ENCODE results near the gene TP53I13.

The TP53I13 gene

GRCh38 chr17:29570521-29570920 lies 2.0 kb downstream of the TP53I13 start (continued):
- TF ChIP-seq ZNF549 (tag by site-specific recombination; IDR thresholded peaks at IDR 0.05): no peak
- TF ChIP-seq IKZF3 (tag by site-specific recombination; IDR thresholded peaks at IDR 0.05): no peak
- TF ChIP-seq PRDM1 (tag by site-specific recombination; IDR thresholded peaks at IDR 0.05): no peak
- TF ChIP-seq ZNF514 (tag by site-specific recombination; IDR thresholded peaks at IDR 0.05): no peak
- TF ChIP-seq PBX3 (CRISPR knock-in tag; IDR thresholded peaks at IDR 0.05): no peak
- no peak for TF ChIP-seq ZNF792 (tag by site-specific recombination; IDR thresholded peaks at IDR 0.05)
- TF ChIP-seq ZNF146 (tag by site-specific recombination; IDR thresholded peaks at IDR 0.05): no peak
- TF ChIP-seq ZNF155 (tag by site-specific recombination; IDR thresholded peaks at IDR 0.05): no peak
- TF ChIP-seq ZNF658 (tag by site-specific recombination; IDR thresholded peaks at IDR 0.05): no peak

- CTCF ChIA-PET: interaction anchor here (0.6 to 4.9 kb wide), 5 partner anchors 9 to 201 kb away, joined by 3 to 31 read pairs (median 4); partner anchors contain the start of gene ANKRD13B
- Histone ChIP-seq H3K27ac (ENCODE audit: extremely low read depth, low read depth, low read length) (no peak overlapping the region), H3K4me1 (ENCODE audit: control insufficient read depth, insufficient read depth, low read length) (peaks cover 6% of the 10 kb centered on the region), H3K4me3 (ENCODE audit: low read depth, low read length) (no peak overlapping the region), H3K9me3 (ENCODE audit: control insufficient read depth, insufficient read depth, low read depth, low read length) (no peaks in the 10 kb centered on the region), H3K36me3 (ENCODE audit: control insufficient read depth in 2 of 2, insufficient read depth in 1 of 2, low read length in 2 of 2) (peaks cover 3 to 57% of the 10 kb centered on the region in 2 experiments; a peak in 2 of 3 replicates)
- POLR2A ChIA-PET: no interaction called here
- TF ChIP-seq MEIS1 (CRISPR knock-in tag; IDR thresholded peaks at IDR 0.05; ENCODE audit: borderline replicate concordance) (no peak), ZNF785 (tag by site-specific recombination; IDR thresholded peaks at IDR 0.05) (no peak), ATF2 (tag by site-specific recombination; IDR thresholded peaks at IDR 0.05; ENCODE audit: low read depth) (no peak), ZNF24 (tag by site-specific recombination; IDR thresholded peaks at IDR 0.05) (no peak), ZNF843 (tag by site-specific recombination; IDR thresholded peaks at IDR 0.05) (no peak), ZNF311 (tag by site-specific recombination; IDR thresholded peaks at IDR 0.05; ENCODE audit: borderline replicate concordance) (no peak)
These were observed 3.0 kb downstream of the TP53I13 start for GRCh38 chr17:29571486-29571882.

GRCh38 chr17:29571883-29572681 lies 3.6 kb downstream of the TP53I13 start:
- ChIA-PET CTCF (interaction anchor here (0.6 to 4.9 kb wide), 5 partner anchors 16 to 202 kb away, joined by 3 to 31 read pairs (median 4); partner anchors contain the start of gene ANKRD13B), POLR2A (no interaction called here)
- no peaks in the 10 kb centered on the region for H3K9me3 ChIP-seq (ENCODE audit: control insufficient read depth, insufficient read depth, low read depth, low read length)
- H3K36me3 ChIP-seq (ENCODE audit: control insufficient read depth in 2 of 2, insufficient read depth in 1 of 2, low read length in 2 of 2): peaks cover 3 to 63% of the 10 kb centered on the region in 2 experiments; a peak in 2 of 3 replicates
- no peak overlapping the region for H3K4me3 ChIP-seq (ENCODE audit: low read depth, low read length)
- H3K27ac ChIP-seq (ENCODE audit: extremely low read depth, low read depth, low read length): no peak overlapping the region
- H3K4me1 ChIP-seq (ENCODE audit: control insufficient read depth, insufficient read depth, low read length): peaks cover 6% of the 10 kb centered on the region
- TF ChIP-seq HIC1 (tag by site-specific recombination; IDR thresholded peaks at IDR 0.05) (0 out of 2 replicates have a peak, but pooled peaks have one; percentile 16), ZNF600 (tag by site-specific recombination; IDR thresholded peaks at IDR 0.05) (peak; percentile 41; the same call in 1 of the 2 replicates), ZBTB17 (tag by site-specific recombination; IDR thresholded peaks at IDR 0.05) (no peak)

All from HEK293 (cell line).